ENCODE results near the gene MRPL11. TPM values are rescaled to one million over a fixed set of nuclear protein-coding genes. Genes with fewer than 3 reads are reported as not detected.

MRPL11 gene
- total RNA-seq, 1 experiment from 2014 or later, result 105 TPM

DNA sequence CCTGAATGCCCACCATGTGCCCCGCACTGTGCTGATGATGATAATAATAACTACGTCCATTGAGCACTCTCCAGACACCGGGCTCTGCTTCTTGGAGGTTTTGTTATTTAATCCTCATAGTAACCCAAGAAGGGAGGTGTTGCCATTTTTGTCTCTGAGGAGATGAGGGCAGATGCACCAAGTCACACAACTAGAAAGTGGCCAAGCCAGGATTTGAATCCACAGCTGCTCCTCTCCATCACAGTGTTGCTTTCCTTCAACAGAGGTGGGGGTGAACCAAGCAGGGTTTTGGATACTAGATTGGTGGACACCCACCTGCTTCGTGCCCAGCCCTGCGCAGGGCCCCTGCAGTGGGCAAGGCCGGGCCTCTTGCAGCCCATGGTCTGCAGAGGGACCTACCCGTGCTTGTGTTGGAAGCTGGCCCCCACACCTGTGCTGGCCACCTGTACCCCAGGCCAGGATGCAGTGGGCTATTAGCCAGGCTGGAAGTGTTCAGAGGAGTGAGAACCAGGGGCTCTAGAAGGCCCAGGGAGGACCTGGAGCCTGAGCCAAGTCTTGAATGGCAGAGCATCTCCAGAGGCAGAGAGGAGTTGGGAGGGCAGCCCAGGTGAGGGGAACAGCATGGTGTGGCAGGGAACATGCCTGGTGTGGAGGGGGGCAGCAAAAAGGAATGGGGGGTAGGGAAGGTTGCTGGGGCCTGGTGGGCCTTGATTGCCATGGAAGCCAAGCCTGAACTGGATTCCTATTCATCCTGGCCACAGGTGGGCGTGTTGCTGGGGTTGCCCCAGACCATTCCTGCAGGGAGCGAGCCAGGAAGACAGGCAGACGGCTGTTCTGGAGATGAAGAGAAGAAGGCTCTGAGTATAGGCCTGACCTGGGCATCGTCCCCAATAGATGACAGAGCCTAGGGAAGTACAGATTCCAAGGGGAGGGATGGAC lies 38.9 kb upstream of the MRPL11 start:
- Histone ChIP-seq H3K4me2 (ENCODE audit: insufficient read depth, insufficient read length, low read length) (no peak overlapping the region), H2BK12ac (ENCODE audit: insufficient read length, low read depth, low read length) (no peak overlapping the region), H3K18ac (ENCODE audit: insufficient read length, low read depth, low read length) (no peak overlapping the region), H3K4me1 (ENCODE audit: insufficient read depth, low read length) (no peaks in the 10 kb centered on the region), H3K27me3 (ENCODE audit: insufficient read depth, low read length) (no peaks in the 10 kb centered on the region), H3K27ac (ENCODE audit: insufficient read length, low read depth, low read length) (no peak overlapping the region), H3K4ac (ENCODE audit: low read depth, low read length) (no peak overlapping the region), H4K20me1 (ENCODE audit: control insufficient read depth, insufficient read depth, insufficient read length) (no peaks in the 10 kb centered on the region), H3K56ac (ENCODE audit: insufficient read length, low read depth, low read length) (no peak overlapping the region), H2AFZ (ENCODE audit: low read length) (no peak overlapping the region), H4K5ac (ENCODE audit: insufficient read length, low read depth, low read length) (no peak overlapping the region), H2BK15ac (ENCODE audit: low read depth, low read length) (no peak overlapping the region), H2BK20ac (ENCODE audit: low read depth, low read length, poor library complexity, severe bottlenecking) (no peak overlapping the region), H3K79me2 (ENCODE audit: insufficient read depth, low read length) (no peaks in the 10 kb centered on the region), H3K9me3 (ENCODE audit: control insufficient read depth, low read depth, low read length) (no peaks in the 10 kb centered on the region), H3K23ac (ENCODE audit: insufficient read length, low read depth, low read length) (no peak overlapping the region), H2AK5ac (ENCODE audit: insufficient read length, low read length) (no peak overlapping the region), H2BK5ac (ENCODE audit: insufficient read length, low read length) (no peak overlapping the region), H4K91ac (ENCODE audit: insufficient read length, low read depth, low read length) (no peak overlapping the region), H3K23me2 (ENCODE audit: insufficient read length, low read depth, low read length, poor library complexity, severe bottlenecking) (peaks cover 13% of the 10 kb centered on the region), H2BK120ac (ENCODE audit: low read depth, low read length, poor library complexity, severe bottlenecking) (no peak overlapping the region), H3K79me1 (ENCODE audit: insufficient read depth, low read depth, low read length, poor library complexity, severe bottlenecking) (no peaks in the 10 kb centered on the region), H3K9ac (ENCODE audit: extremely low read depth, insufficient read length, low read length) (no peak overlapping the region), H3K14ac (ENCODE audit: insufficient read depth, low read length) (no peak overlapping the region), H4K8ac (replicated peaks; ENCODE audit: insufficient read length, low read depth, low read length) (no peak overlapping the region), H3T11ph (ENCODE audit: low read length) (no peak overlapping the region)
- peaks cover 30 to 36% of the 10 kb centered on the region in 2 experiments for H3K4me1 Mint-ChIP-seq
- peaks cover 3 to 21% (median 14%) of the 10 kb centered on the region in 3 experiments; a peak in 5 of 7 replicates for H3K36me3 Mint-ChIP-seq (ENCODE audit: insufficient read depth in 1 of 3, low read depth in 3 of 3)
- H3K27me3 Mint-ChIP-seq (ENCODE audit: low read depth), result no peaks in the 10 kb centered on the region
- TF ChIP-seq, protein P1, sequence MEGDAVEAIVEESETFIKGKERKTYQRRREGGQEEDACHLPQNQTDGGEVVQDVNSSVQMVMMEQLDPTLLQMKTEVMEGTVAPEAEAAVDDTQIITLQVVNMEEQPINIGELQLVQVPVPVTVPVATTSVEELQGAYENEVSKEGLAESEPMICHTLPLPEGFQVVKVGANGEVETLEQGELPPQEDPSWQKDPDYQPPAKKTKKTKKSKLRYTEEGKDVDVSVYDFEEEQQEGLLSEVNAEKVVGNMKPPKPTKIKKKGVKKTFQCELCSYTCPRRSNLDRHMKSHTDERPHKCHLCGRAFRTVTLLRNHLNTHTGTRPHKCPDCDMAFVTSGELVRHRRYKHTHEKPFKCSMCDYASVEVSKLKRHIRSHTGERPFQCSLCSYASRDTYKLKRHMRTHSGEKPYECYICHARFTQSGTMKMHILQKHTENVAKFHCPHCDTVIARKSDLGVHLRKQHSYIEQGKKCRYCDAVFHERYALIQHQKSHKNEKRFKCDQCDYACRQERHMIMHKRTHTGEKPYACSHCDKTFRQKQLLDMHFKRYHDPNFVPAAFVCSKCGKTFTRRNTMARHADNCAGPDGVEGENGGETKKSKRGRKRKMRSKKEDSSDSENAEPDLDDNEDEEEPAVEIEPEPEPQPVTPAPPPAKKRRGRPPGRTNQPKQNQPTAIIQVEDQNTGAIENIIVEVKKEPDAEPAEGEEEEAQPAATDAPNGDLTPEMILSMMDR (conservative IDR thresholded peaks at IDR 0.05), result no peak
- DNase-seq, result no peak
- no peaks in the 10 kb centered on the region for H3K9me3 Mint-ChIP-seq
- H3K27ac Mint-ChIP-seq, result no peak overlapping the region; a peak in 1 of 7 replicates
- peak overlapping the region in 1 of 2 experiments; percentile 26; a peak in 1 of 5 replicates for H3K4me3 Mint-ChIP-seq
- WGBS (ENCODE audit: extremely low coverage, insufficient read length, low lambda C conversion rate), result no CpG with 5 or more reads among the region's 11 CpGs
